GM18508 (cell line): Measurements from ENCODE around the gene ALPG.
"Not testable (repeated sequence)": the region's sequence is repeated elsewhere in the genome, so short reads cannot be mapped to it uniquely, and the experiment has no call there.

Source experiments
- ATAC-seq: cut with Tn5 transposase; IDR thresholded peaks from one replicate; pipeline ENCODE4 v1.9.1; 2021; ENCODE audit warnings: moderate number of reproducible peaks; ENCODE audit not compliant: insufficient read depth, unreplicated experiment

Gene ALPG

DNA sequence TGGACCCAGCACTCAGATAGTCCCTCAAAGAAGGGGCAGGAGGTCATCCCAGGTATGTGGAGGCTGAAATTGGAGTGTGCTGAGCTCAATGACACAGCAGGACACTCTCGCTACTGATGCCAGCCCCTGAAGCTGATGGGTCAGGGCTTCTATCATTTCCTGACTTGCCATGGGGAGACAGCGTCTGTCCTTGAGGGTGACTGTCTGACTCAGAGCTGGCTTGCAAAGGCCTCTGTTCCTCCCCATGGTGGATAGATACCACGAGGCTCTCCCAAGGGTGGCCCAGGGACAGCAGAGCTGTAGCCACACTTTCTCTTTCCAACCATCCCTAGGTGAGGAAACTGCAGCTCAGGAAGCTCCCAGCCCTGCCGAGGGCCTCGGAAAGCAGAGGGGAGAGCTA lies 10.8 kb downstream of the ALPG start:
- ATAC-seq = no peak

- no peak for ATAC-seq
These were observed 11.4 kb downstream of the ALPG start for GRCh38 chr2:232418056-232418455.

DNA sequence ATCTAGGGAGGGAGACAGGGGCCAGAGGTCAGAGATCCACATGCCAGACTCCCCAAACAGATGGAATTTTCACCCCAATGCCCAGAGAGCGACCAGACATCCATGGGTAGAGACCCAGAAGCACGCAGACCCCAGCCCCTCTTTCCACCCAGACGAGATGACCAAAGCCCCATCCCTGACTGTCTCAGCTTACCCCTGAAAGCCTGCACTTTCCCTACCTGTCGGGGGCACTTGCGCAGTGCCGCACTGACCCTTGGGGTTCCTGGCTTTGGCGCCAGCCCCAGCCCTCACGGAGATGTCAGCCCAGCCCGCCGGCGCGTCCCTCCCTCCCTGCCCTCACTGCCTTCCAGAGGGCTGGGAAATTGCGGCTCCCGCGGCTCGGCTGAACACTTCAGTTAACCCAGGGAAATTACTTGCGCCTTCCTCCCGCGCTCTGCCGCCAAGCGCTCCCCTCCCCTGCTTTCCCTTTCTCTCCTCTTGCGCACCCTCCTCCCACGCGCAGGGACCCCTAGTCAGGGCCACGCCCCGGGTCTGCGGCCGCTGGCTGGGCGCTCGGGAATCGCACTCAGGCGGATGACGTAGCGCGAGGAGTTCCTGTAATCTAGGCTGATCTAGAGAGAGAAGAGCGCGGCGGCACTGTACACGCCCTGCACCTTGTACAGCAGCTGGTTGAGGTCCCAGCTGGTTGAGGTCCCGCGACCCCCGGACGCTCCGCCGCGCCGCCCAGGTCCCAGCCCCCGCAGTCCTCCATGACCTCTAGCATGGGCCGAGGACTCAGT lies 12.0 kb downstream of the ALPG start:
- ATAC-seq = no peak

GRCh38 chr2:232419245-232420072 lies 12.8 kb downstream of the ALPG start:
- no peak for ATAC-seq

- ATAC-seq = no peak
These were observed 13.4 kb downstream of the ALPG start for GRCh38 chr2:232420073-232420454.

- ATAC-seq = no peak
These were observed 14.0 kb downstream of the ALPG start for GRCh38 chr2:232420463-232421188.

DNA sequence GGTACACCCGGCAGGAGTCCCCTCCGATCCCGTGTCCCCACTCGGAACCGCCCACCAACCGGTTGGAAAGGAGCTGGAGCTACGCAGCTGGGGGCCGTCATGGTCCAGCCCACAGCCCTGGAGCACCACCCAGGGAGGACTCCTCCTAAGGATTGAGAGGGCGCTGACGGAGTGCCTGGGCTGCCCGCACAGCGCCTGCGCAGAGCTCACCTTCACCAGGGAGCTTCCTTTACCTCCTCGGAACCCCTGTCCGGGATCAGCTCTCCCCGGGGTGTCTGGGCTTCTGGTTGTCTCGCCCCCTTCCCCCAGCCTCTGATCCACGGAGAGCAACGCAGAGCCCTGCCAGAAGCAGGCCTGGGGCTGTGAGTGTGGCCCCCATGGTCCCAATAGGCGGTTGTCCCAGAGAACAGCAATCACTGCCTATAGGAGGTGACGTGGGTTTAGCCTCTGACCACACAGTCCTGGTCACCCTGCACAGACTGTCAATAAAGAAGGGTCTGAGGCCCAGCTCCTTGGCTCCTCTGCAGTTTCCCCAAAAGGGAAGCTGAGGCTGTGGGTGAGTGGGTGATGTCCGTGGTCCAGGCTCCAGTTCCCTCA lies 14.6 kb downstream of the ALPG start:
- no peak for ATAC-seq

DNA sequence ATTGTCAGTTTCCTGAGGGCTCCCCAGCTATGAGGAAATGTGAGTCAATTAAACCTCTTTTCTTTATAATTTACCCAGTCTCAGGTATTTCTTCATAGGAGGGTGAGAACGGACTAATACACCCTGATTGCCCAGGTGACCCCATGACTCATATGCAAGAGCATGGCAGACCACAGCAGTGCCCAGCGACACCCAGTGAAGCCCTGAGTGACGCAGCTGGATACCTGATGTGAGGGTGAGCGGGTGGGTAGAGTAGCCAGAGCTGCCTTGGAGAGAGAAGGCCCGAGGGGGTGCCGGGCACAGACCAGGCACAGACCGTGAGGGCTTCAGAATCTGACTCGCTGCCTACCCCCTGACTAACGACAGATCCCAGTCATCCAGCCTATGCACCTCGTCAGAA lies 15.4 kb downstream of the ALPG start:
- no peak for ATAC-seq

DNA sequence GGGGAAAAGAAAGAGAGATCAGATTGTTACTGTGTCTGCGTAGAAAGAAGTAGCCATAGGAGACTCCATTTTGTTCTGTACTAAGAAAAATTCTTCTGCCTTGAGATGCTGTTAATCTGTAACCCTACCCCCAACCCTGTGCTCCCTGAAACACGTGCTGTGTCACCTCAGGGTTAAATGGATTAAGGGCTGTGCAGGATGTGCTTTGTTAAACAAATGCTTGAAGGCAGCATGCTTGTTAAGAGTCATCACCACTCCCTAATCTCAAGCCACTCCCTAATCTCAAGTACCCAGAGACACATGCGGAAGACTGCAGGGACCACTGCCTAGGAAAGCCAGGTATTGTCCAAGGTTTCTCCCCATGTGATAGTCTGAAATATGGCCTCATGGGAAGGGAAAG lies 16.4 kb downstream of the ALPG start:
- not testable (repeated sequence) for ATAC-seq

- ATAC-seq = not testable (repeated sequence)
These were observed 16.8 kb downstream of the ALPG start for GRCh38 chr2:232423407-232423806.

GRCh38 chr2:232431705-232432590 lies 25.3 kb downstream of the ALPG start:
- no peak for ATAC-seq

DNA sequence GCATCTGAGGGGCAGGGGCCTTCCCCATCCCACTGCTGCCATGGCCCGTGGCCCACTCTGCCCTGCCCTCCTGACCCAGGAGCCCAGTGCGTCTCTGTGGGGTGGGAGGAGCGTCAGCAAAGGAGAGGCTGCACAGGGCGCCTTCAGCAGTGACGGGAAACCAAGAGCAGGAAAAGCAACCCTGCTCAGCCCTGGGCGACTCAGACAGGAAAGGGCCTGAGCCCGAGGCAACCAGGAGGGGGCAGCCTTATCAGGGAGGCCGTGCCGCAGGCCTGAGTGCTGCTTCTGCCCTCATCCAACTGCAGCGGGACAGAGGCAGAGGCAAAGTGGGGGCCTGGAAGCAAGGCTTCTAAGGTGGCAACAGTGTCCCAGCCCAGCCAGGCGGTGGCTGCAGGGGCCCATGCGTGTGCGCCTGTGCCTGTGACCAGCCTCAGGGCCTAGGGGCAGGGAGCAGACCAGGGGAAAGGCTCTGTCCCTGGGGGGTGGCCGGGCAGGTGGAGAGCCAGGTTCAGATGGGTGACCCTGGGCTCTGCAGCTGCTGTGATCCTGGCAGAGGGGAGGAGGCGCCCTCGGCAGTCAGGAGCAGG lies 26.0 kb downstream of the ALPG start:
- no peak for ATAC-seq

- not testable (repeated sequence) for ATAC-seq
These were observed 27.0 kb downstream of the ALPG start for GRCh38 chr2:232433622-232434021.

DNA sequence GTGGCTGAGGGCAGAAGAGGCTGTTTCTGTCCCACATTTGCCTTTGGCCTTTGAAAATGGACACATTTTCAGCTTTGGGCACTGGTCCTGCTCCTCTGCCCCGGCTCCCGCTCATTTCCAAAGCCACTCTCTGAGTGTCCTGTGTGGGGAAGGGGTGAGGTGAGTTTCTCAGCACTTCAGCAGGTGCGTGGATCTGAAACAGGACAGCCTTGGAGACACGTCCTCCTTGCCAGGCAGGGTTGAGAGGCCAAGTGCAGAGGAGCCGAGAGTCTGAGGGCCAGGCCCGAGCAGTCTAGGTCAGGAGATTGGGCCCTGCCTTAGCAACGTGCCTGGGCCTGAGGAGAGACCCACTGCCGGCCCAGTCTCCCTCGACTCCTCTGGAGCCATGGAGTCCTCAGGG lies 27.4 kb downstream of the ALPG start:
- no peak for ATAC-seq

DNA sequence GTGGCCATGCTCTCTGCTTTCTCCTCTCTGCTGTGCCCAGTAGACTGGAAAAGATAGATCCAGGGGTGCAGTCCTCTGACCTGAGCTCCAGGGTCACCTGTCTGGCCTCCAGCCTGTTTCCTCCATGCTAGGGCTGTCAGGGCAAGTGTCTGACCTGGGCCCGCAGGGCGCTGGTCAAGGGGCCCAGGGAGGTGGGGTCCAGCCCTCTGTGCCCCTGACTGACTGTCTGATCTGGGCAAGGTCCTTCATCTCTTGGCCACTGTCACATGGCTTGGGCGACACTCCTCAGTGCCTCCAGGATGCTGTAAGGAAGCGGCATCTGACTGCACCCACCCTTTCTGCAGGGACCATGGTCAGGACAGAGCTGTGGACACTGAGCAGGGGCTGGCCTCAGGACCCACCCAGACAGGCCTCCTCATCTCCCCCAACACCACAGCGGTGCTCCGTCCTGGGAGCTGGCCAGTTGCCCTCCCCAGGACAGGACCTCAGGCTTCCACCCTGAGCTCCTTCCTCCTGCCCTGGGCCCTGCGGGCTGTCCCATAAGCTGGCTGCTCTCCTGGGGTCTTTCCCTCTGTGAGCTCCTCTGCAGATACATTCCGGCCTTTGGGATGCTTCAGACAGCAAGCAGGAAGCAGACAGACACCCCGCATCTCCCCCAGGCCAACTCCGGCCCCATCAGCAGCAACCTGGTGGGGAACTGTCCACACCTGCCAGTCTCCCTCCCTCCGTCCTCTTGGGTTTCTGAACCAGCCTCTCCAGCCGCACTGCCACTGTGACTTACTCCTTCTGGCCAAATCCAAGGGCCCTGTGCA lies 28.1 kb downstream of the ALPG start:
- no peak for ATAC-seq

- ATAC-seq = no peak
These were observed 28.7 kb downstream of the ALPG start for GRCh38 chr2:232435375-232435648.

- no peak for ATAC-seq
These were observed 29.2 kb downstream of the ALPG start for GRCh38 chr2:232435805-232436204.

- ATAC-seq = no peak
These were observed 29.9 kb downstream of the ALPG start for GRCh38 chr2:232436381-232437194.
